C4-2B (cell line): Measurements from ENCODE around the gene SPOCK1.

ENCODE experiments used
- CTCF ChIP-seq: fragments of 450-650 bp; conservative IDR thresholded peaks from 2 replicates; pipeline ENCODE4 v1.5.1; 2017; ENCODE audit warnings: mild to moderate bottlenecking
- ZFX ChIP-seq: fragments of 450-650 bp; IDR thresholded peaks from 2 replicates; pipeline ENCODE4 v1.6.1; 2017

GRCh38 chr5:137280656-137281055 lies 218.5 kb downstream of the SPOCK1 start:
- TF ChIP-seq CTCF (no peak), ZFX (no peak)
